Measurements from ENCODE around the gene C1orf21.

The C1orf21 gene

GRCh38 chr1:184626076-184627006 lies 239.5 kb downstream of the C1orf21 start:
- no peaks in the 10 kb centered on the region for H3K79me2 ChIP-seq (ENCODE audit: insufficient read depth, low read length)
- no peaks in the 10 kb centered on the region for H3K9me3 ChIP-seq (ENCODE audit: insufficient read depth, low read depth, low read length)
- H3K9ac ChIP-seq (ENCODE audit: low read depth, low read length, poor library complexity, severe bottlenecking), result no peak overlapping the region
- no peak overlapping the region for H3K4me2 ChIP-seq (ENCODE audit: low read depth, low read length, poor library complexity, severe bottlenecking)
- no peaks in the 10 kb centered on the region for H3F3A ChIP-seq (ENCODE audit: low read depth)
- no peaks in the 10 kb centered on the region for H3K9me2 ChIP-seq (replicated peaks; ENCODE audit: low read depth, low read length)
- no peaks in the 10 kb centered on the region for H4K20me1 ChIP-seq (ENCODE audit: insufficient read depth, low read length, poor library complexity, severe bottlenecking)
- no peaks in the 10 kb centered on the region for H3K4me1 ChIP-seq (ENCODE audit: insufficient read depth, low read length, poor library complexity, severe bottlenecking)
- no peak for TF ChIP-seq EZH2phosphoT487 (IDR thresholded peaks at IDR 0.05; ENCODE audit: borderline replicate concordance)
- TF ChIP-seq CTCF (conservative IDR thresholded peaks at IDR 0.05; ENCODE audit: low read length), result no peak
- H2AFZ ChIP-seq (ENCODE audit: low read length), result no peak overlapping the region
- H3K4me3 ChIP-seq (ENCODE audit: low read length, poor library complexity, severe bottlenecking), result no peak overlapping the region
- no peaks in the 10 kb centered on the region for H3K27me3 ChIP-seq (ENCODE audit: insufficient read depth, low read length, poor library complexity, severe bottlenecking)
- H3K36me3 ChIP-seq (ENCODE audit: insufficient read depth, low read length), result no peaks in the 10 kb centered on the region

GRCh38 chr1:184627007-184627341 lies 240.1 kb downstream of the C1orf21 start:
- Histone ChIP-seq H3K9ac (ENCODE audit: low read depth, low read length, poor library complexity, severe bottlenecking) (no peak overlapping the region), H3K4me3 (ENCODE audit: low read length, poor library complexity, severe bottlenecking) (no peak overlapping the region), H3K9me3 (ENCODE audit: insufficient read depth, low read depth, low read length) (no peaks in the 10 kb centered on the region), H3K4me1 (ENCODE audit: insufficient read depth, low read length, poor library complexity, severe bottlenecking) (no peaks in the 10 kb centered on the region), H3K9me2 (replicated peaks; ENCODE audit: low read depth, low read length) (no peaks in the 10 kb centered on the region), H3K79me2 (ENCODE audit: insufficient read depth, low read length) (no peaks in the 10 kb centered on the region), H4K20me1 (ENCODE audit: insufficient read depth, low read length, poor library complexity, severe bottlenecking) (no peaks in the 10 kb centered on the region), H3K27me3 (ENCODE audit: insufficient read depth, low read length, poor library complexity, severe bottlenecking) (no peaks in the 10 kb centered on the region), H3K36me3 (ENCODE audit: insufficient read depth, low read length) (no peaks in the 10 kb centered on the region), H2AFZ (ENCODE audit: low read length) (no peak overlapping the region), H3F3A (ENCODE audit: low read depth) (no peaks in the 10 kb centered on the region), H3K4me2 (ENCODE audit: low read depth, low read length, poor library complexity, severe bottlenecking) (no peak overlapping the region)
- TF ChIP-seq EZH2phosphoT487 (IDR thresholded peaks at IDR 0.05; ENCODE audit: borderline replicate concordance) (no peak), CTCF (conservative IDR thresholded peaks at IDR 0.05; ENCODE audit: low read length) (no peak)

- H3K9me3 ChIP-seq (ENCODE audit: insufficient read depth, low read depth, low read length), result no peaks in the 10 kb centered on the region
- H3K36me3 ChIP-seq (ENCODE audit: insufficient read depth, low read length), result no peaks in the 10 kb centered on the region
- no peak overlapping the region for H3K4me3 ChIP-seq (ENCODE audit: low read length, poor library complexity, severe bottlenecking)
- no peak overlapping the region for H3K4me2 ChIP-seq (ENCODE audit: low read depth, low read length, poor library complexity, severe bottlenecking)
- no peaks in the 10 kb centered on the region for H3F3A ChIP-seq (ENCODE audit: low read depth)
- TF ChIP-seq CTCF (conservative IDR thresholded peaks at IDR 0.05; ENCODE audit: low read length) (no peak), EZH2phosphoT487 (IDR thresholded peaks at IDR 0.05; ENCODE audit: borderline replicate concordance) (no peak)
- H2AFZ ChIP-seq (ENCODE audit: low read length), result no peak overlapping the region
- no peaks in the 10 kb centered on the region for H3K9me2 ChIP-seq (replicated peaks; ENCODE audit: low read depth, low read length)
- no peak overlapping the region for H3K9ac ChIP-seq (ENCODE audit: low read depth, low read length, poor library complexity, severe bottlenecking)
- no peaks in the 10 kb centered on the region for H3K27me3 ChIP-seq (ENCODE audit: insufficient read depth, low read length, poor library complexity, severe bottlenecking)
- no peaks in the 10 kb centered on the region for H3K79me2 ChIP-seq (ENCODE audit: insufficient read depth, low read length)
- no peaks in the 10 kb centered on the region for H3K4me1 ChIP-seq (ENCODE audit: insufficient read depth, low read length, poor library complexity, severe bottlenecking)
- no peaks in the 10 kb centered on the region for H4K20me1 ChIP-seq (ENCODE audit: insufficient read depth, low read length, poor library complexity, severe bottlenecking)
Measured at GRCh38 chr1:184629266-184629665, 242.4 kb downstream of the C1orf21 start.
